MCF 10A (cell line): ENCODE measurements around the gene CYLD. TPM values are rescaled to one million over a fixed set of nuclear protein-coding genes. Genes with fewer than 3 reads are reported as not detected.

Experiments
- BruUV-seq: library from RNA; stranded (reverse); fragments of 400-500 nt; replicated peaks from 2 replicates; lab custom pipeline; 2021; lab: Mats Ljungman, UMichigan
- CTCF ChIA-PET: fragments of 300-600 bp; sonication (Branson Sonifier 250); formaldehyde crosslinking; extraction: SDS; loops from one replicate; lab custom pipeline; 2021; ENCODE audit warnings: antibody characterized with exemption, inconsistent platforms; lab: Yijun Ruan, JAX
- POLR2A ChIA-PET: fragments of 300-600, 350-650 bp; sonication (Branson Sonifier 250); formaldehyde crosslinking; extraction: SDS; loops from one replicate; lab custom pipeline; 2020; ENCODE audit warnings: antibody characterized with exemption, inconsistent platforms; lab: Yijun Ruan, JAX
- DNase-seq: peaks from one replicate; pipeline ENCODE4 v3.0.0-alpha.2; 2018; ENCODE audit not compliant: unreplicated experiment
- H3K27ac Mint-ChIP-seq: one replicate; pipeline ENCODE4 v1.8.0; 2022; ENCODE audit warnings: mild to moderate bottlenecking, low read depth, mixed read lengths; ENCODE audit not compliant: unreplicated experiment
- H3K27me3 Mint-ChIP-seq: one replicate; pipeline ENCODE4 v1.8.0; 2022; ENCODE audit warnings: mixed read lengths; ENCODE audit not compliant: insufficient read depth, unreplicated experiment
- H3K36me3 Mint-ChIP-seq: one replicate; pipeline ENCODE4 v1.8.0; 2022; ENCODE audit warnings: mild to moderate bottlenecking, moderate library complexity, mixed read lengths; ENCODE audit not compliant: insufficient read depth, unreplicated experiment
- H3K4me1 Mint-ChIP-seq: one replicate; pipeline ENCODE4 v1.8.0; 2022; ENCODE audit warnings: mixed read lengths; ENCODE audit not compliant: insufficient read depth, unreplicated experiment
- H3K4me3 Mint-ChIP-seq: one replicate; pipeline ENCODE4 v1.8.0; 2022; ENCODE audit warnings: mild to moderate bottlenecking, moderate library complexity, mixed read lengths; ENCODE audit not compliant: unreplicated experiment
- H3K9me3 Mint-ChIP-seq: one replicate; pipeline ENCODE4 v1.8.0; 2022; ENCODE audit warnings: mixed read lengths; ENCODE audit not compliant: unreplicated experiment
- intact Hi-C: fragments of 100-400 bp; cut with micrococcal nuclease; formaldehyde crosslinking; loops from 2 replicates; pipeline ENCODE4 v1.14.1; 2022
- total RNA-seq: library from RNA; stranded (reverse); gene quantifications from 2 replicates; pipeline ENCODE4 v1.2.3, GENCODE V29; 2022
- TF ChIP-seq, protein P1 (sequence below): fragments of 200-600 bp; IDR thresholded peaks from one replicate; pipeline ENCODE4 v1.8.0; 2022; ENCODE audit warnings: antibody characterized with exemption, mild to moderate bottlenecking; ENCODE audit not compliant: unreplicated experiment

CYLD gene
- total RNA-seq, 1 experiment from 2014 or later = 53.7 TPM

DNA sequence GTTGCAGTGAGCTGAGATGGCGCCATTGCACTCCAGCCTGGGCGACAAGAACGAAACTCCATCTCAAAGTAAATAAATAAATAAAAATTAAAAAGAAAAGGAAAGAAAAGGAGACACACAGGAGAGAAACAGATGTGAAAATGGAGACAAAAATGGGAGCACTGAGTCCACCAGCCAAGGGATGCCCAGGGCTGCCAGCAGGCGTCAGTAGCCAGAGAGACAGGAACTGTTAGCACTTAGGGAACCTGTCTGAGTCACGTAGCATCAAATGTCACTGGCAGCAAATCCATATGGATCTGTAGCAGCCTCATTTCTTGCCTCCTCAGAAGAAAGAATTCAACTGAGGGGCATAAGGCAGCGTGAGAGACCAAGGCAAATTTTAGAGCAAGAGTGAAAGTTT lies 79.7 kb downstream of the CYLD start:
- ChIA-PET CTCF (interaction anchor here (6.3 kb wide), 1 partner anchor 15 kb away, joined by 45 read pairs; no protein-coding TSS in a partner anchor), POLR2A (no interaction called here)
- no TSS peak for BruUV-seq
- Mint-ChIP-seq H3K36me3 (no peaks in the 10 kb centered on the region), H3K4me3 (no peak overlapping the region), H3K9me3 (no peaks in the 10 kb centered on the region), H3K27ac (no peak overlapping the region), H3K4me1 (no peaks in the 10 kb centered on the region), H3K27me3 (no peaks in the 10 kb centered on the region)
- DNase-seq = peak; percentile 70
- intact Hi-C loops = no loop called here
- TF ChIP-seq, protein P1, sequence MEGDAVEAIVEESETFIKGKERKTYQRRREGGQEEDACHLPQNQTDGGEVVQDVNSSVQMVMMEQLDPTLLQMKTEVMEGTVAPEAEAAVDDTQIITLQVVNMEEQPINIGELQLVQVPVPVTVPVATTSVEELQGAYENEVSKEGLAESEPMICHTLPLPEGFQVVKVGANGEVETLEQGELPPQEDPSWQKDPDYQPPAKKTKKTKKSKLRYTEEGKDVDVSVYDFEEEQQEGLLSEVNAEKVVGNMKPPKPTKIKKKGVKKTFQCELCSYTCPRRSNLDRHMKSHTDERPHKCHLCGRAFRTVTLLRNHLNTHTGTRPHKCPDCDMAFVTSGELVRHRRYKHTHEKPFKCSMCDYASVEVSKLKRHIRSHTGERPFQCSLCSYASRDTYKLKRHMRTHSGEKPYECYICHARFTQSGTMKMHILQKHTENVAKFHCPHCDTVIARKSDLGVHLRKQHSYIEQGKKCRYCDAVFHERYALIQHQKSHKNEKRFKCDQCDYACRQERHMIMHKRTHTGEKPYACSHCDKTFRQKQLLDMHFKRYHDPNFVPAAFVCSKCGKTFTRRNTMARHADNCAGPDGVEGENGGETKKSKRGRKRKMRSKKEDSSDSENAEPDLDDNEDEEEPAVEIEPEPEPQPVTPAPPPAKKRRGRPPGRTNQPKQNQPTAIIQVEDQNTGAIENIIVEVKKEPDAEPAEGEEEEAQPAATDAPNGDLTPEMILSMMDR = no peak

GRCh38 chr16:50822671-50823070 lies 80.8 kb downstream of the CYLD start:
- no peaks in the 10 kb centered on the region for H3K27me3 Mint-ChIP-seq
- no peaks in the 10 kb centered on the region for H3K9me3 Mint-ChIP-seq
- ChIA-PET CTCF (interaction anchor here (0.6 to 6.3 kb wide), 3 partner anchors 16 to 939 kb away, joined by 3 to 45 read pairs (median 3); no protein-coding TSS in a partner anchor), POLR2A (interaction anchor here (0.8 kb wide), 1 partner anchor 81 kb away, joined by 3 read pairs; the partner anchor contains the start of gene CYLD)
- no peaks in the 10 kb centered on the region for H3K36me3 Mint-ChIP-seq
- no peaks in the 10 kb centered on the region for H3K4me1 Mint-ChIP-seq
- H3K4me3 Mint-ChIP-seq = no peak overlapping the region
- no TSS peak for BruUV-seq
- intact Hi-C loops = no loop called here
- no peak for DNase-seq
- H3K27ac Mint-ChIP-seq = no peak overlapping the region
- TF ChIP-seq, protein P1 = no peak

GRCh38 chr16:50826797-50827316 lies 85.0 kb downstream of the CYLD start:
- ChIA-PET POLR2A (no interaction called here), CTCF (interaction anchor here (0.6 kb wide), 1 partner anchor 16 kb away, joined by 3 read pairs; no protein-coding TSS in a partner anchor)
- H3K9me3 Mint-ChIP-seq = no peaks in the 10 kb centered on the region
- H3K27me3 Mint-ChIP-seq = no peaks in the 10 kb centered on the region
- no peaks in the 10 kb centered on the region for H3K4me1 Mint-ChIP-seq
- no peak overlapping the region for H3K4me3 Mint-ChIP-seq
- no peaks in the 10 kb centered on the region for H3K36me3 Mint-ChIP-seq
- intact Hi-C loops = no loop called here
- H3K27ac Mint-ChIP-seq = no peak overlapping the region
- no peak for DNase-seq
- no TSS peak for BruUV-seq
- TF ChIP-seq, protein P1 = no peak

- DNase-seq = no peak
- ChIA-PET POLR2A (no interaction called here), CTCF (interaction anchor here (0.8 kb wide), 1 partner anchor 17 kb away, joined by 3 read pairs; no protein-coding TSS in a partner anchor)
- no TSS peak for BruUV-seq
- Mint-ChIP-seq H3K36me3 (no peaks in the 10 kb centered on the region), H3K9me3 (no peaks in the 10 kb centered on the region), H3K4me1 (no peaks in the 10 kb centered on the region), H3K27ac (no peak overlapping the region), H3K27me3 (no peaks in the 10 kb centered on the region), H3K4me3 (no peak overlapping the region)
- TF ChIP-seq, protein P1 = no peak
- intact Hi-C loops = no loop called here
Measured at GRCh38 chr16:50828164-50828702, 86.3 kb downstream of the CYLD start.
